GM13976 (cell line): ENCODE measurements around the gene PTPRG.

Source experiments
- DNase-seq: peaks from one replicate; pipeline ENCODE4 v3.0.0; 2012; ENCODE audit warnings: low spot score
- in situ Hi-C: fragments of 300-500 bp; cut with MboI; formaldehyde crosslinking; loops from one replicate; pipeline ENCODE4 v1.12.0; 2022; ENCODE audit warnings: low sequenced_read_pairs, mixed read lengths, inconsistent platforms; ENCODE audit not compliant: unreplicated experiment
- TF ChIP-seq, protein P1 (sequence below): IDR thresholded peaks from 2 replicates; pipeline ENCODE4 v1.5.1; 2012; ENCODE audit warnings: borderline replicate concordance, mild to moderate bottlenecking; ENCODE audit not compliant: insufficient read depth; ENCODE audit errors: extremely low read depth, missing control alignments, control extremely low read depth

The PTPRG gene

DNA sequence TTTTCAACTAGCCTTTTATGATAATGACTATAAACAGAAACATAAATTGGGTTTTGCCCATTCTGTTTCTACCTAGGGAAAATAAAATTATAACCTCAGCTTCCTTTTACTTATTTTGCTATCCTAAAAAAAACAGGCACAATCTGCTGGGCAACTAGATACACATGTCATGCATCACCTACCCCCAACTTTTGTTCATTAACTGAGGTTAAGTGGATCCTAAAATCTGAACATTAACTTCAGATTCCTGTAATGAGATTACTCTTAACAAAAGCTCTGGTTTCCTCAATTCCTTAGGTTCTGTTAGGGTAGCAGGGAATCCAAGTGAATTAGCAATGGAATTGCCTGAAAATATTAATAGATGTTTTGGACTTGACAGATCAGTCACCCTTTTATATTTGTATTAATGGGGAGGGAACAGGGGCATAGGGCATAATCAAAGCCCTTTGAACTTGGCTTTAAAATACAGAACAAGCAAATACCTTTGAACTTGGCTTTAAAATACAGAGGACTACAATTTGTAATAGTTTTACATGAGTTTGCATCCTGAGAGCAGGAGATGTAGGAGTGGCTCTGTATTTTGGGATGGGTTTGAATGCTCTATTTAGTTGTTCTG, 705.4 kb downstream of the PTPRG start:
- TF ChIP-seq, protein P1, sequence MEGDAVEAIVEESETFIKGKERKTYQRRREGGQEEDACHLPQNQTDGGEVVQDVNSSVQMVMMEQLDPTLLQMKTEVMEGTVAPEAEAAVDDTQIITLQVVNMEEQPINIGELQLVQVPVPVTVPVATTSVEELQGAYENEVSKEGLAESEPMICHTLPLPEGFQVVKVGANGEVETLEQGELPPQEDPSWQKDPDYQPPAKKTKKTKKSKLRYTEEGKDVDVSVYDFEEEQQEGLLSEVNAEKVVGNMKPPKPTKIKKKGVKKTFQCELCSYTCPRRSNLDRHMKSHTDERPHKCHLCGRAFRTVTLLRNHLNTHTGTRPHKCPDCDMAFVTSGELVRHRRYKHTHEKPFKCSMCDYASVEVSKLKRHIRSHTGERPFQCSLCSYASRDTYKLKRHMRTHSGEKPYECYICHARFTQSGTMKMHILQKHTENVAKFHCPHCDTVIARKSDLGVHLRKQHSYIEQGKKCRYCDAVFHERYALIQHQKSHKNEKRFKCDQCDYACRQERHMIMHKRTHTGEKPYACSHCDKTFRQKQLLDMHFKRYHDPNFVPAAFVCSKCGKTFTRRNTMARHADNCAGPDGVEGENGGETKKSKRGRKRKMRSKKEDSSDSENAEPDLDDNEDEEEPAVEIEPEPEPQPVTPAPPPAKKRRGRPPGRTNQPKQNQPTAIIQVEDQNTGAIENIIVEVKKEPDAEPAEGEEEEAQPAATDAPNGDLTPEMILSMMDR = no peak
- DNase-seq = no peak
- in situ Hi-C loops = no loop called here

DNA sequence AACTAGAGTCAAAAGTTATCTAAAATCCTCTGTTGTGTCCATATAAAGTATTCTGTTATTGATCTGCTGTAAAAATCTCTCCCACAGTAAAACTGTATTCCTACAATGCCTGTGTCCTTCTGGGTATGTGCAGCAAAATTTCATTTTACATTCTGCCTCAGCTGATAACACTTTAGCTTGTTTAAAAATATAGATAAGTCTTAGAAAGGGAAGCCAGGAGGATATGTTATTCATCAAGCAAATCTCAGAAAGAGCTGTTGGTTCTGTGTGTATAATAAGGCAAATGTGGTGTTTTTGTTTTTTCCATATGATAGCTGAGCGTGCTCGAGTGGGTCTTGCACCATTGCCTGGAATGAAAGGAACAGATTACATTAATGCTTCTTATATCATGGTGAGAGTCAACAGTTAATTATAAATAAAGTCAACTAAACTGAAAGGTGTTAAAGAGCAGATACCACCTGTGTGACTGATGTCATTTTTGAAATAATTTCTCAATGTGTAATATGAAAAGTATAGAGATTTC, 715.3 kb downstream of the PTPRG start:
- in situ Hi-C loops = no loop called here
- DNase-seq = no peak
- TF ChIP-seq, protein P1 = no peak

DNA sequence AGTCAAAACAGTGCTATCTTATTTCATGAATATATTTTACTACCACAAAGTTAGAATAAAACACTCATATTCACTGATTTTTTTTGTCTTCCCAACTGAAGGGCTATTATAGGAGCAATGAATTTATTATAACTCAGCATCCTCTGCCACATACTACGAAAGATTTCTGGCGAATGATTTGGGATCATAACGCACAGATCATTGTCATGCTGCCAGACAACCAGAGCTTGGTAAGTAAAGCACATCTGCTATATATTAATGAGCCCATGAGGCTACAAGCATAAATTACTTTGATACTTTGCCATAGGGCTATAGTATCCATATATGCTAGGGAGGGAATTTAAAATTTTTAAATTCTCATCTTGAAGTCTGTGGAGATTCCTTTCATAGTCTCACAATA, 716.1 kb downstream of the PTPRG start:
- TF ChIP-seq, protein P1 = no peak
- no peak for DNase-seq
- in situ Hi-C loops = no loop called here

DNA sequence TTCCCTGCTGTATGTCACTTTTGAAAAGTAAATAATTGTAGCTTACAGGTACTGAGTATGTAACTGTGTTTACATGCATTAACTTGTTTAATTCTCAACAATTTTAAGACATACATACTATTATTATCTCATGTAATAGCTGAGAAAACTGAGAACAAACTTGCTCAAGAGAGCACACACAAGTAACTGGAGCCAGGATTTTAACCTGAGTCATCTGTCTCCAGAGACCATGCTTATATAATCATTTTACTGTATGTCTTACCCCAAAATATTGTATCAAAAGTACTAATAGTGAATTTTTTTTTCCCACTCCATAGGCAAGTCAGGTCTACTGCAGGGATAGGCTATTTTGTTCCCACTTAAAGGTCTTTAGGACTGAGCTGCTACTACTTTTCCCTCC, 716.6 kb downstream of the PTPRG start:
- DNase-seq = no peak
- TF ChIP-seq, protein P1 = no peak
- in situ Hi-C loops = no loop called here

DNA sequence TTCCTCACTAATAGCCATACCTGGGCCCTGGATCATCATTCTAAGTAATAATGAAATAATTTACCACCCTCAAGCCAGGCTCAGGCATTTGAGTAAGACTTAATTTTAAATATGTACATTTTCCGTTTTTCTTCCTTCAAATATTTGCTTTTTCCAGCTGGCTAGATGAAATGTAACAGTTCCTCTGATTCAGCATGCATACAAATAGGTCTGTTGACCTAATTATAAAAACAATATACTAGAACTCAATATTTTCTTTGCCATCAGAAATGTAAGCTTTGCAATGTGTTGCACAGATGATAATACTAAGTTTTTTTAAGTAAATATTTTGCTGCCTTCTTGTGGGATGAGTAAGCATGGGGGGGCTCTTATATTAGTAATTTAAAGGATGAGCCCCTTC, 720.4 kb downstream of the PTPRG start:
- DNase-seq = no peak
- in situ Hi-C loops = no loop called here
- TF ChIP-seq, protein P1 = no peak

DNA sequence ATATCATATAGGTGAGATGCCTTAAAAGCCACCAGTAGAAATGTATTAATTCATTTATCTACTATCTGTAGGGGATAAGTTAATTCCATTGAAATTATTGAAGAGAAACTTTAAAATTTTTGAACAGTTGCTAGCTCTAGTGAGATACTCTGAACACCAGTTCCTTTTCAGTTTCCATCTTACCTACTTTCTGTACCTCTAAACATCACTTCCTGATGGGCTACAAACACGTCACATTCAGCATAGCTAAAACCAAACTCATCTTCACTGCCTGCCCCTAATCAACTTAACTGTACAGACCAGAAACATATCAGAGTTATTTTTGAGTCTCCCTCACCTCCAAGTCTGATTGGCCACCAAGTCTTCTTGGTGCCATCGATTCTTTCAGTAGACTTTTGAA, 723.1 kb downstream of the PTPRG start:
- TF ChIP-seq, protein P1 = no peak
- in situ Hi-C loops = no loop called here
- DNase-seq = no peak
